ENCODE results near the gene RSBN1.

Gene RSBN1

GRCh38 chr1:113804421-113805255, 7.6 kb downstream of the RSBN1 start:
- peak; percentile 51 for DNase-seq
- in situ Hi-C loops (cut with HindIII; ENCODE audit: low pct_ligation_motif_present, low sequenced_read_pairs), result no loop called here

GRCh38 chr1:113802367-113803007, 9.8 kb downstream of the RSBN1 start:
- in situ Hi-C loops (cut with HindIII; ENCODE audit: low pct_ligation_motif_present, low sequenced_read_pairs), result no loop called here
- no peak for TF ChIP-seq CTCF (IDR thresholded peaks at IDR 0.05; ENCODE audit: low read depth, low read length, missing control alignments)
- DNase-seq, result no peak
- Histone ChIP-seq H3K27ac (no peak overlapping the region), H3K4me3 (ENCODE audit: low read depth, low read length) (no peak overlapping the region), H3K36me3 (replicated peaks) (no peaks in the 10 kb centered on the region), H3K27me3 (replicated peaks) (no peaks in the 10 kb centered on the region)

More at GRCh38 chr1:113804421-113805255, 7.6 kb downstream of the RSBN1 start:
- H3K27me3 ChIP-seq (replicated peaks), result no peaks in the 10 kb centered on the region
- no peak for TF ChIP-seq CTCF (IDR thresholded peaks at IDR 0.05; ENCODE audit: low read depth, low read length, missing control alignments)
- no peaks in the 10 kb centered on the region for H3K36me3 ChIP-seq (replicated peaks)
- H3K4me3 ChIP-seq (ENCODE audit: low read depth, low read length), result no peak overlapping the region
- H3K27ac ChIP-seq, result peak overlapping the region; percentile 27

- Histone ChIP-seq H3K36me3 (replicated peaks) (peaks cover 5% of the 10 kb centered on the region), H3K27me3 (replicated peaks) (no peaks in the 10 kb centered on the region), H3K27ac (no peak overlapping the region), H3K4me3 (ENCODE audit: low read depth, low read length) (no peak overlapping the region)
- TF ChIP-seq CTCF (IDR thresholded peaks at IDR 0.05; ENCODE audit: low read depth, low read length, missing control alignments), result no peak
- DNase-seq, result no peak
- in situ Hi-C loops (cut with HindIII; ENCODE audit: low pct_ligation_motif_present, low sequenced_read_pairs), result no loop called here
Observed at GRCh38 chr1:113800487-113800886, 11.8 kb downstream of the RSBN1 start.

- H3K4me3 ChIP-seq (ENCODE audit: low read depth, low read length), result no peak overlapping the region
- H3K27ac ChIP-seq, result no peak overlapping the region
- no peak for DNase-seq
- in situ Hi-C loops (cut with HindIII; ENCODE audit: low pct_ligation_motif_present, low sequenced_read_pairs), result no loop called here
- no peaks in the 10 kb centered on the region for H3K27me3 ChIP-seq (replicated peaks)
- TF ChIP-seq CTCF (IDR thresholded peaks at IDR 0.05; ENCODE audit: low read depth, low read length, missing control alignments), result no peak
- peaks cover 5% of the 10 kb centered on the region for H3K36me3 ChIP-seq (replicated peaks)
Observed at GRCh38 chr1:113797472-113797871, 14.8 kb downstream of the RSBN1 start.

- Histone ChIP-seq H3K4me3 (ENCODE audit: low read depth, low read length) (no peak overlapping the region), H3K27ac (no peak overlapping the region), H3K36me3 (replicated peaks) (peaks cover 7% of the 10 kb centered on the region), H3K27me3 (replicated peaks) (no peaks in the 10 kb centered on the region)
- in situ Hi-C loops (cut with HindIII; ENCODE audit: low pct_ligation_motif_present, low sequenced_read_pairs), result no loop called here
- no peak for TF ChIP-seq CTCF (IDR thresholded peaks at IDR 0.05; ENCODE audit: low read depth, low read length, missing control alignments)
- DNase-seq, result no peak
Observed at GRCh38 chr1:113793878-113794834, 18.1 kb downstream of the RSBN1 start.
